Epithelial cell of esophagus (primary cell): ENCODE results near the gene TMEM53.

Experiments used
- DNase-seq: peaks from one replicate; pipeline ENCODE4 v3.0.0; 2010; ENCODE audit warnings: low read depth
- H3K4me3 ChIP-seq: 2 replicates; pipeline ENCODE4 v1.5.1; 2011; ENCODE audit warnings: mild to moderate bottlenecking, low read length, control low read depth
- TF ChIP-seq, protein P1 (sequence below): IDR thresholded peaks from 2 replicates; pipeline ENCODE4 v1.5.1; 2011; ENCODE audit warnings: low read depth, mild to moderate bottlenecking, low read length, control low read depth, inconsistent platforms; ENCODE audit not compliant: insufficient read depth; ENCODE audit errors: missing control alignments

Gene TMEM53

DNA sequence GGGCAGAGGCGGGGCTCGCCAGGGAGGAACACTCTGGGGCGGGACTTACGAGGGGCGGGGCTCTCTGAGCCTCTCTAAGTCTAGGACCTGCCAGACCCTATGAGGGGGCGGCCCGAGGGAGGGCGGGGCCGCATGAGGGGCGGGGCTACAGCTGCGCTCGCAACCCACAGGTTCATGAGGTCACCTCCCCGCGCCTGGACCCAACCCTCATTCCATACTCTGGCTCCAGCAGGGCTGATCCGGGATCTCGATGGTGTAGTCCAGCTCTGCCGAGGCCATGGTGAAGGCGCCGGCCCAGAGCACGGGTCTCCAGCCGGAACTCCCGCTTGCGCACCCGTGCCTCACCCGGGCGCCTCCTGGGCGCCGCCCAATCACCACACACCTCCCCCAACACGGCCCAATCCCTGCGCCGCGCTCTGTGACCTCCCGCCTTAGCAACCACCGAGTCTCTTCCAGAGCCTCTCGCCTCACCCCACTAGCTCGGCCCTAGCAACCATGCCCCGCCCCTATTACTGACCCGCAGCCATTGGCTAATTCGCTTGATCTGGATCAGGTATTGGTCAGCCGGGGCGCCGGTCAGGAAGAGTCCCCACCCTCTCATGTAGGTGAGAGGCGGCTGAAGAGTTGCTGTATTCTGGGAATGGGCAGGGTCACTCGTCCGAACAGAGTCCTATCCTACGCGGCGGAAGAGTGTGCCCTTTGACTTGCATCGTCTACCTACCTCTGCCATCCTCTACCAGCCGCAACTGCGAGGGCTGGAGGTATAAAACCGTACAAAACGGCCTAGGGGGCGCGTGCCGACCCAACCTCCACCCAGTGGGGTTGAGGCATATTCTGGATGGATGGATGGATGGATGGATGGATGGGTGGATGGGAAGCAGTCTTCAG is at the start of gene TMEM53, which contains the start of gene ARMH1:
Gene TMEM53, minus strand, starts transcription at position 369 of the 888 bp plus-strand sequence. Its CDS starts 90 bp downstream, at position 279.
Gene ARMH1, plus strand, starts transcription at position 602 of the 888 bp plus-strand sequence. CDS start 14,984 bp downstream, outside the sequence.
- TF ChIP-seq, protein P1, sequence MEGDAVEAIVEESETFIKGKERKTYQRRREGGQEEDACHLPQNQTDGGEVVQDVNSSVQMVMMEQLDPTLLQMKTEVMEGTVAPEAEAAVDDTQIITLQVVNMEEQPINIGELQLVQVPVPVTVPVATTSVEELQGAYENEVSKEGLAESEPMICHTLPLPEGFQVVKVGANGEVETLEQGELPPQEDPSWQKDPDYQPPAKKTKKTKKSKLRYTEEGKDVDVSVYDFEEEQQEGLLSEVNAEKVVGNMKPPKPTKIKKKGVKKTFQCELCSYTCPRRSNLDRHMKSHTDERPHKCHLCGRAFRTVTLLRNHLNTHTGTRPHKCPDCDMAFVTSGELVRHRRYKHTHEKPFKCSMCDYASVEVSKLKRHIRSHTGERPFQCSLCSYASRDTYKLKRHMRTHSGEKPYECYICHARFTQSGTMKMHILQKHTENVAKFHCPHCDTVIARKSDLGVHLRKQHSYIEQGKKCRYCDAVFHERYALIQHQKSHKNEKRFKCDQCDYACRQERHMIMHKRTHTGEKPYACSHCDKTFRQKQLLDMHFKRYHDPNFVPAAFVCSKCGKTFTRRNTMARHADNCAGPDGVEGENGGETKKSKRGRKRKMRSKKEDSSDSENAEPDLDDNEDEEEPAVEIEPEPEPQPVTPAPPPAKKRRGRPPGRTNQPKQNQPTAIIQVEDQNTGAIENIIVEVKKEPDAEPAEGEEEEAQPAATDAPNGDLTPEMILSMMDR, result peak; percentile 12
- peak within 1 kb of the TSS; percentile 67 for H3K4me3 ChIP-seq

DNA sequence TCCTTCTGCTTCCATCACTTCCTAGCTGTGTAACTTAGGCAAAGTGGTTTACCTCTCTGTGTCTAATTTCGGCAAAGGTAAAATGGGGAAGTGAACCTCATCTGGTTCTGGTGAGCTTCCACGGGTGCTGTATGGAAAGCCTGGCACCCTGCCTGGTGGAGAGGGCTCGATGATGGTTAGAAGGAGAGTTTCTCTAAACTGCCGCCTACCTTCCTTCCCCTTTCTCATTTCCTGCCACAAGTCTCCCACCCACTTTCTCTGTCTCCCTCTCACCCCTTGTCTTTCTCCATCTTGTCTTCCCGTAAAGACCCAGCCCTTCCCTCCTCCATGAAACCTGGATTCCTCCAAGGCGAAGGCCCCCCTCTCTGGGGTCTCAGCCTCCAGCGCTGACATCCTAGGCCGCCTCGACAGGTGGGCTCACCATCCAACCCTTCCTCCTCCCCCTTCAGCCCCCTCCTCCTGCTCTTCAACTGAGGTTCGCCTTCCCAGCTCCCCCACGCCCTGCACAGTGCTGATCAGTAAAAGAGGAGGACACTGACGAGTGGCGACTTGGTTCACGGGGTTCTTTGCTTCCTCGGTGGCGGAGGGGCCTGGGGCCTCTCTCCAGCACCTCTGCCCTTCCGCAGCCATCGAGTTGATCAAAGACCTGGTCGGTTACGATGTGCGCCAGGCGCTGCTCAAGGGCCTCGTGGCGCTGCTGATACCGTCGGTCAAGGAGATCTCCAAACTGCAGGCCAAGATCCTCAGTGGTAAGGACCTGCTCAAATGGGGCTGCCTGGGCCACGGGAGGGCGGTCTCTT is 49.4 kb upstream of the TMEM53 start:
- TF ChIP-seq, protein P1, result no peak
- H3K4me3 ChIP-seq, result no peak overlapping the region
- no peak for DNase-seq

More for the DNA sequence above, at the start of gene TMEM53, which contains the start of gene ARMH1:
- DNase-seq, result peak; percentile 100

DNA sequence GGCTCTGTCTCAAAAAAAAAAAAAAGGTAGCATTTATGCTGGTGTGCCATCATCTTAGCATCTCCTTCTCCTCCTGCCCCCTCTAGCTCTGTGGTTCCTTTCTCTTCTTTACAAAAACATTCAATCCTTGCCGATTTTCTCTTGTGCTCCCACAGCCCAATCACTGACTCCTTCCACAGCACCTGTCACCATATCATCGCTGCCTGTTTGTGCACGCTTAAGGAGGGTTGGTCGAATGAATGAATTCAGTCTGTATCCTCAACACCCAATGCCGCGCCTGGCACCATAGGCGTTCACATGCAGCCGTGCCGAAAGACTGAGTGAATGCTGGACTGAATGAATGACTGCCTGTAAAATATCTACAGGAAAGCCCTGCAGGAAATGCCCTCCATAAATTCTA is 48.8 kb upstream of the TMEM53 start:
- no peak for DNase-seq
- TF ChIP-seq, protein P1, result no peak
- H3K4me3 ChIP-seq, result no peak overlapping the region

DNA sequence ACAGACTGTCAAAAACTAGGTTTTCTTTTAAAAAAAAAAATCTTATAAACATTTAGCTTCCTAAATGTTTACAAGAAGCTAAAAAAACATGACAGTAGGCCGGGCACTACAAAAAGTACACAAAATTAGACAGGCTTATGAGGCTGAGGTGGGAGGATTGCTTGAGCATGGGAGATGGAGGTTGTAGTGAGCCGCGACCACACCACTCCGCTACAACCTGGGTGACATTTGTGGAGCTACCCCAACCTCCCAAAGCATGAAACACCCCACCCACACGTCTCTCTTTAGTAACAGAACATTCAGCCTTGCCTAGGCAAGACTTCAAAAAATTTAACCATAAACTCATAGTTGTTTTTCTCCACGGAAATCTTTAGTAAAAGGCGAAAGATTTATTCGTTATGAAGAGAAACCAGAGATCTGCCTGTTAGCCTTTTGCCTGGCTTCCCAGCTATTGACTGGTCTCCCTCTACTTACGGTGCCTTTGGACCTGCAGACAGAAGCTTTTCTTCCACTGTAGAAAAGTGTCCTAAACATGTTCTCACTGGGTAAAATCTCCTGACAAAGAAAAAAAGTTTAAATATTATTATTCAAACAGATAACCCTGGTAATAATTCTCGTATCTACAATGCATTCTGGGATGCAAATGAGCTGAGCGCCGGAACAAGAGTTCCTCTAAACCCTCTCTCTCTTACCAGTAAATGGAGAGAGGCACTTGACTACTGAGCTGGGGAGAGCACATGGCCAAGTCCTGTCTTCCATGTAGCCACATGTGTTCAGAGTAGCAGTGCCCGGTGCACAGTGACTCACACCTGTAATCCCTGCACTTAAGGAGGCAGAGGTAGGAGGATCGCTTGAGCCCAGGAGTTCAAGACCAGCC is 47.4 kb upstream of the TMEM53 start:
- no peak overlapping the region for H3K4me3 ChIP-seq
- TF ChIP-seq, protein P1, result no peak
- peak; percentile 96 for DNase-seq

DNA sequence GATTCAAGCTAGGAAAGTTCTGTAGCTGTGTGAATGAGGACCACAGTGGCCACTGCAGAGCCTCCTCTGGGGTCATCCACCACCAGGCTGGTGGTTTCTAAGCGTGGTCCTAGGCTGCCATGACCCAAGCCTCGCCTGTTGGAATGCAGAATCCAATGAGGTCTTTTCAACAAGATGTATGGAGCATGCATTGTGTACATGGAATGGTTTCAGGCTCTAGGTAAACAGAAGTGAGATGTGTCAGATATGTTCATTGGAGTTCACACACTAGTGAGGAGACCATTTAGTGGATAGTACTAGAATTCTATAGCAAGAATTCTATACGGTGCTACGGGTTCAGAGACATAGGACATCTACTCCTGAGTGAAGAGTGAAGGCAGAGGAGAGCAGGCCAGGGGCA is 46.0 kb upstream of the TMEM53 start:
- no peak for DNase-seq
- TF ChIP-seq, protein P1, result no peak
- no peak overlapping the region for H3K4me3 ChIP-seq

DNA sequence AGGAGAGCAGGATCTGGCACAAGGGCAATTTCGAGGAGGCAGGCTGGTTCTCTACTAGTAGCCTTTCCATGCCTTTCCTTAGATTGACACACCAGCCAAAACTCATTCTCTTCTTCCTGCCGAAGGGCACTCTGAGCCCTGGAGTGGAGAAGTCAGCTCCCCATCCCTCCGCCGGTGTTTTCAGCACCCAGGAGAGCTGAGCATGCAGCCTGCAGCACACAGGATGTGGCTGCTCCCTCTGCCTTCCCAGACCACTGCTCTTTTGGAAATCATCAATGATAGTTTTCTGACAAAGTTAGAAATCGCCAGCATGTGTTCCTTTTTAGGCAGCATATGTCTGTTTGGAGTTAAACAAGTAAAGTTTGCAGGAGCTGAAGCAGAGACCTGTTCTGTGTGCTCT is 45.0 kb upstream of the TMEM53 start:
- TF ChIP-seq, protein P1, result no peak
- DNase-seq, result no peak
- H3K4me3 ChIP-seq, result no peak overlapping the region
